GM21526 (cell line): Measurements from ENCODE around the gene APP.

Source experiments
- ATAC-seq: cut with Tn5 transposase; IDR thresholded peaks from one replicate; pipeline ENCODE4 v1.9.1; 2021; ENCODE audit warnings: moderate library complexity; ENCODE audit not compliant: unreplicated experiment, low FRiP score

APP gene

DNA sequence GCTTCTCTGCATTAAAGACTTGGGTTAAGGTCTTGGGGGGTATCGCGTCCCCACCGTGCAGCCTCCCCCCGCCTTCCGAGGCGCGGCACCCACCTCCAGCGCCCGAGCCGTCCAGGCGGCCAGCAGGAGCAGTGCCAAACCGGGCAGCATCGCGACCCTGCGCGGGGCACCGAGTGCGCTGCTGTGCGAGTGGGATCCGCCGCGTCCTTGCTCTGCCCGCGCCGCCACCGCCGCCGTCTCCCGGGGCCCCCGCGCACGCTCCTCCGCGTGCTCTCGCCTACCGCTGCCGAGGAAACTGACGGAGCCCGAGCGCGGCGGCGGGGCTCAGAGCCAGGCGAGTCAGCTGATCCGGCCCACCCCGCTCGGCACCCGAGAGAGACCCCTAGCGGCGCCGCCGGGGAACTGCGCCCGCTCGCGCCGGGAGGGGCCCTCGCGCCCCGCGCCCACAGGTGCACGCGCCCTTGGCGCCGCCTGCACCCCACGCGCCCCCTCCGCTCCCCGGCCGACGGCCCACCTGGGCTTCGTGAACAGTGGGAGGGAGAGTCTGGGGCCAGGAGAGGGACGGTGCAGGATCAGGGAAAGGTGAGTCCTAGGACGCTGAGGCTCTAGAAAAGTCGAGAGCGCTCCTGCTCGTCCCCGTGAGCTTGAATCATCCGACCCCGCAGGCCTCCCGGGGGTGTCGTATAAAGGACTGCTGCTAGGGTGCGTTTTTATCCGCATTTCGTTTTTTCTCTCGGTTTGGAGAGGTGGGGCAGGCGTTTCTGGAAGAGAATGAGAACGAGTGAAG, at the start of gene APP:
TSS of gene APP (minus strand) at position 300 of the 787 bp plus-strand sequence. CDS start at position 150, 150 bp downstream.
- ATAC-seq: peak; percentile 79

- no peak for ATAC-seq
Observed at GRCh38 chr21:26212220-26212619, 41.6 kb upstream of the APP start.

GRCh38 chr21:26210614-26211013, 40.0 kb upstream of the APP start:
- no peak for ATAC-seq

DNA sequence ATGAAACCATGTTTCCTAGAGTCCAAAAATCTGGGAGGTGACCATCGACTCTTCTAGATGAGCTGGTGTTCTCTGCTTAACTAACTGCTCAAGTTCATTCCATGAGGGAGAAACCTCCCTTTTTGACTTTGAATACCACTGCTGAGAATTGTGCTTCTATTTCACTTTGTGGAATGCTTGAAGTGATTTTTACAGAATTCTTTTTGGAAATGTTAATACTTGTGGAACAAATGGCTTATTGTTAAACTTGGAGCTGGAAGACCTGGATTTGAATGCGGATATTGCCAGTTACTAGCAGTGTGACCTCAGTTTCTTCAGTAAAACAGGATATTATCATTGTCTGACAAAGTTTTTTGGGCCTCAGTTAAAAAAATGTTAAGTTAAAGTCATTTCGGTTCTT, 36.5 kb upstream of the APP start:
- no peak for ATAC-seq

GRCh38 chr21:26199456-26199855, 28.9 kb upstream of the APP start:
- no peak for ATAC-seq

DNA sequence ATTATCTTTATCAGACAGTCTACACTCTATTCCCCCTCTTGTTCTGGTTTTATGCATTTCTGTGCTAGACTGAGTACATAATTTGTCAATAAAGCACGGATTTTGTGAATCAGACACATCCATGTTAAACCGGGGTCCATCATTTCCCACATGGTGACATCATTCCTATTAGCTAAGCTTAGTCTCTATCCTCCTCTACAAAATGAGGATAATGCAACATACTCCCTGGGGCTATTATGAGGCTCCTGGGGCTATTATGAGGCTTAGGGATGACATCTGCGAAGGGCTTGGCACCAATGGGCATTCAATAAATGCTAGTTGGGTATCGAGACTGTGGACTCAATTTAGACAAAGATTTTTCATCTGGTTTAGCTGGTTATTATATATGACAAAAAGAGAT, 25.1 kb upstream of the APP start:
- ATAC-seq: no peak

DNA sequence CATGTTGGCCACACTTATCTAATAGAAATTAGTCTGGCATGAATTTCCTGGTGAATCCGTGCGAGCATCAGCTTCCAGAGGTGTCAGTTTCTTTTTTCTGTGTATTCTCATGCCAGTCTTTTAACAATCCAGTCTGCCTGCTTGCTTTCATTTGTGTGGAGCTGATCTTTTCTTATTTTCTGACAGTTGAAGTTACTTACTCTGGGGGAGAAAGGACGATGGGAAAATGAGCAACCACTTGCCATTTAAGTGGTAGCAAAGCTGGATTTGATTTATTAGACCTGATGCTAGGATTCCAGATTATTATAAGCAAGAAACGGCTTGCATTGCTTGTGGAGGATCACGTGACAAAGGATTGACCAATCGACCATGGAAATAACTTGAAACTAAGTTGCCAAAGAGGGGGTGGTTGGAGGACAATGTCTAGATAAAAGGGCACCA, 24.3 kb upstream of the APP start:
- no peak for ATAC-seq

DNA sequence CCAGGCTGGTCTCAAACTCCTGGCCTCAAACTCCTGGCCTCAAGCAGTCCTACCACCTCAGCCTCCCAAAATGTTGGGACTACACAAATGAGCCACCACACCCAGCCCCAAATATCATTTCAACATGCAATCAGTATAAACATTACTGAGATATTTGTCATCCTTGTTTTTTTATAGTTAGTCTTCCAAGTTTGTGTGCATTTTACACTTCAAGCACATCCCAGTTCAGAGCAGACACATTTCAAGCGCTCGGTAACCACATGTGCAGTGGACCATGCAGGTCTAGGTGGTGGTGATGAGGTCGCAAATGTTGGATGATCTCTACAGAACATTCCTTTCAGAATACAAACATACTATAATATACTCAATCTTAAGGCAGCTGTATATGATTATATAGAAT, 23.8 kb upstream of the APP start:
- ATAC-seq: no peak

GRCh38 chr21:26191609-26192008, 21.0 kb upstream of the APP start:
- no peak for ATAC-seq

GRCh38 chr21:26188422-26188821, 17.9 kb upstream of the APP start:
- no peak for ATAC-seq

DNA sequence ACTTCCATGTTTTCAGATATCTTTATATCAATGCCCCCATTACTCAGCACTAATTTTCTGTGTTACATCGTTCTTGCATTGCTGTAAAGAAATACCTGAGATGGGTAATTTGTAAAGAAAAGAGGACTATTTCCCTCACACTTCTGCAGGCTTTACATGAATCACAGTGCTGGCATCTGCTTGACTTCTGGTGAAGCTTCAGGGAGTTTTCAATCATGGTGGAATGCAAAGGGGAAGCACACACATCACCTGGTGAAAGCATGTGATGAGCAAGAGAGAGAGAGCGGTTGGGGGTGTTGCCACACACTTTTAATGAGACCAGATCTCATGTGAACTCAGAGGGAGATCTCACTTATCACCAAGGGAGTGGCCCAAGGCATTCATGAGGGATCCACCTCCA, 14.9 kb upstream of the APP start:
- no peak for ATAC-seq

DNA sequence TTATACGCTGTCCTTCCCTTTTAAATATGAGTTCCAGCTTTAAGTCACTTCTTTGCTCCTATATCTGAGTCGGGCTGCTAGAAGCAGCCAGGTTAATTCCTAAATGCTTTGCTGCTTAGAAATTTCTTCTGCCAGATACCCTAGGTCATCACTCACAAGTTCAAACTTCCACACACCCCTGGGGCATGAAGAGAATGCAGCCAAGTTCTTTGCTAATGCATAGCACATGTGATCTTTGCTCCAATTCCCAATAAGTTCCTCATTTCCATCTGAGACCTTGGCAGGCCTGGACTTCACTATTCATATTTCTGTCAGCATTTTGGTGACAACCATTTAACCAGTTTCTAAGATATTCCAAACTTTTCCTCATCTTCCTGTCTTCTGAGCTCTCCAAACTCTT, 14.5 kb upstream of the APP start:
- no peak for ATAC-seq

GRCh38 chr21:26179501-26179900, 8.9 kb upstream of the APP start:
- ATAC-seq: no peak

DNA sequence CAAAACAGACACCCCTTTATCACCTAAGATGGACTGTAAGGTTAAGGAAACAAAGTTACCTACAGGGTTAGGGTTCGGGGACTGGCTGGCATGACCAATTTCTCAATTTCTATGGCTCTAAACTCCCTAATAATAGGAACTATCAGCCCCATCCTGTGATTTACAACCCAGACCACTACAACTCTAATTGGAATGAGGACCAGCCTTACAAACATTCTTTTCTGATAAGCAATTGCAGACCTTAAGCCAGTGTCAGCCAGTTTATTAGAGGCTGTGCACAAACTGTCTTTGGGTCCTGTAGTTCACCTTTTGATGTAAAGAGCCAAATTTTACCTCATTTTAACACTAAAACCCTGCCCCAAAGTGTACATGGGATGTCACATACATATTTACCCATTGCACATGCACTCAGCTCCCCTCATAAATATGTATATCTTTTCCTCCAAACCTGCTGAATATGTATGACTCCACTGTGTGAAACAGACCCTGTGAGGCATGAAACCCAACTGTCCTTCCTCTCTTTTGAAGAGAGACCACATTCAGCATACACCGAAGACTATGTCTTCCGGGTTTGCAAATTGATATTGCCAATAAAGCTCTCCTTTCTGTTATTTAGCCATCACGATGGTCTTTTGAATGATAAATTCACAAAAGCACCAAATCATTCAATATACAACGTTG, 7.3 kb upstream of the APP start:
- ATAC-seq: peak; percentile 65

DNA sequence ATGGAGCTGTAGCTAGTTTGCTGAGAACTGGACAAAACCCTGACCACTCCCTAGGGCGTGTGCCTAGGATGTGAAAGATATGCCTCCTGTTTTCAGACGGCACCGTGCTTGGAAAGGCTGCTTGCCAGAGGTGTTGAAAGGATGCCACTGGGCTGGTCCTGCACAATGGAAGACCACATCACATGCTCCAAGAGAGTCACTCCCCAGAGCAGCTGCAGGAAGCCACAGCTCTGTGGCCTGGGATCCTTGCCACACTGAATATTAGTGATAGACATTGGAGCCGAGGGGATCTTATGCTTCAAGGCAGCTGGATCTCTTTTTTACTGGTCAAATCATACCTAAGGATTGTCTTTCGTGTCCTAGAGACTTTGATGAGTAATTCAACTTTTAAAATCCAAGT, 6.6 kb upstream of the APP start:
- ATAC-seq: no peak

DNA sequence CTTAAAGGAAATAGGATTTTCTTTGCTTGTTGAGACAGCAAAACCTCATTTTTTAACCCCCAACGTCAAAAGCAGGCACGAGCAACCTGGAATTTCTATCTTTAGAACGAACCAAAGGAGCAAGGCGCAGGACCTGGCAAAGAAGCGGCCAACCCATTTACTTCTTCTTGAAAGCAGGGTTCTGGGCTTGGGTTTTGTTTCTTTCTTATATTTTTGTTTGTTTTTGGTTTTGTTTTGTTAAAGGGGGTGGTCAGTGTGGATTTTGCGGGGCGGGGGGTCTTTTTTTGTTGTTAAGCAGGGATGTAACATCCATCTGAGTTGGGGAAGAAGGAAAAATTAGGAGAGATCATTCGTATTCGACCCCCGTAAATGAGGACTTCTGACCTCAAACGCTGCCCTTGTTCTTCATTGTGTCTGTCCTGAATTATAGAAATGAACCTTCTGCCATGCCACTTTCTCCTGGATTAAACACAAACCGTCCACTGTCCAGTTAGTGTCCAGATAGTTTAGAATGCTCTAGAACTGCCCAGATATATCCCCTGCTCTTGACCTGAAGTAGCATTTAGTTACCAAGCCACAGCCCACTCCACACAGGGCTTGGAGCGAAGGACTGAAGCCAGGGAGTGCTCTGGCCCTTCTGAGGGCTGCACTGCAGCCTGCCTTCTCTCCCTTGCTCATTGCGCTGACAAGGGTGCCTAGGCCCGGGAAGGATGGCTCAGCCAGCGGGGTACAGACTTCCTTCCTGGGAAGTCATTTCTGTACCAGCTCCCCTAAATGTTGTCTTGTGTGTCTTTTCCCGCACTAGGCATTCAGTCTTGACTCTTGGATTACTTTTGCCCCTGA, 909 bp upstream of the APP start:
- ATAC-seq: no peak

- ATAC-seq: peak; percentile 49
Observed at GRCh38 chr21:26169611-26170470, 729 bp downstream of the APP start.

- peak; percentile 65 for ATAC-seq
Observed at GRCh38 chr21:26169061-26169610, 1.4 kb downstream of the APP start.

DNA sequence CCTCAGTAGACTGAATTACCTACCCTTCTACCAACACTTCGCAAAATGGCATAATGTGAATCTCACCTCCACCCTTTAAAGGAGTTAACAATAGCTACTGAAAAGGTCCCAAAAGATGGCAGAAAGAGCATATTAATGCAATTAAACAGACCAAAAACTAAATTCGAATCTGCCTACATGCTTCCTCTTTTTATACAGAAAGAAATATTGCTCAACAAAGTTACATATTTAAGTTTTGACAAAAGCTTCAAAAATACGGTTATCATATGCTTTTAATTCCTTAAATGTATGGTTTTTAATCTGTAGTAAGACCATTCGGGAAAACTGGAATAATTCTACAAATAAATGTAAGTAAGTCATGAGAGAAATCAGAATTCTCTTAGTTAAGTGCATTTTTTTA, 2.2 kb downstream of the APP start:
- no peak for ATAC-seq

DNA sequence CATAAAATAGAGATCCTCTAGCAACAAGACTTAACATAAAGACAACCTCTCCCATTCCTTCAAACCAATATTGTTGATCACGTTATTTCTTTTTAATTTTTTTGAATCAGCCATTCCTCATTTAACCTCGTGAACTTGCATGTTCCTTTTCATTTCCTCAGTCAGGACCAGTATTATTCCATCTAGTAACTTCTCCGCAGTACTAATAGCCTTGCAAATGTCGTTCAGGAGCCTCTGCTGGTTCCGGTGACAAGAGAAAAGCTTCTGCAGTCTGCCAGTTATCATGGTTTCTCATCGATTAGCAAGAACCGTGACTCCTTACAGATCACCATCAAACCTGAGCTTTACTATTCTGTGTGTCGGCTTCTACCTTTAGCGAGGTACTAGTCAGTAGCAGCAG, 3.0 kb downstream of the APP start:
- no peak for ATAC-seq
